PC-9 (cell line): Measurements from ENCODE around the gene NDUFB8. TPM values are rescaled to one million over a fixed set of nuclear protein-coding genes. Genes with fewer than 3 reads are reported as not detected.

ENCODE experiments used
- BruUV-seq: library from RNA; stranded (reverse); fragments of 400-500 nt; replicated peaks from 2 replicates; lab custom pipeline; 2021; lab: Mats Ljungman, UMichigan
- CTCF ChIA-PET: fragments of 300-600 bp; sonication (Branson Sonifier 250); formaldehyde crosslinking; loops from one replicate; lab custom pipeline; 2022; ENCODE audit warnings: antibody characterized with exemption; lab: Charles Lee
- POLR2A ChIA-PET: fragments of 300-600 bp; sonication (Branson Sonifier 250); formaldehyde crosslinking; loops from one replicate; lab custom pipeline; 2022; ENCODE audit warnings: antibody characterized with exemption; ENCODE audit not compliant: unreplicated experiment; lab: Charles Lee
- DNase-seq, 2 experiments: peaks; one replicate each; pipeline versions ENCODE4 v3.0.0 to v3.0.0-alpha.2; 2015 to 2022; ENCODE audit warnings: mixed read lengths in 1 of 2
- H2AFZ ChIP-seq: fragments of 200-600 bp; sonication (generic); 2 replicates; pipeline ENCODE4 v1.8.1; 2017; ENCODE audit warnings: antibody characterized with exemption
- H3F3A ChIP-seq: fragments of 200-600 bp; sonication (generic); 2 replicates; pipeline ENCODE4 v1.8.1; 2017; ENCODE audit warnings: antibody characterized with exemption, mild to moderate bottlenecking, low read depth; ENCODE audit not compliant: insufficient read depth
- H3K27ac ChIP-seq: fragments of 200-600 bp; sonication (generic); 2 replicates; pipeline ENCODE4 v1.6.1; 2016; ENCODE audit warnings: mixed run types
- H3K27me3 ChIP-seq: fragments of 200-600 bp; sonication (generic); 2 replicates; pipeline ENCODE4 v1.6.1; 2016; ENCODE audit warnings: low read depth, mixed run types; ENCODE audit not compliant: insufficient read depth
- H3K36me3 ChIP-seq: fragments of 200-600 bp; sonication (generic); 2 replicates; pipeline ENCODE4 v1.6.1; 2016; ENCODE audit warnings: low read depth, mixed run types
- H3K4me1 ChIP-seq: fragments of 200-600 bp; sonication (generic); replicated peaks from 2 replicates; pipeline ENCODE4 v1.6.1; 2016; ENCODE audit warnings: mixed run types; ENCODE audit not compliant: insufficient read depth
- H3K4me2 ChIP-seq: fragments of 200-600 bp; sonication (generic); 2 replicates; pipeline ENCODE4 v1.6.1; 2017; ENCODE audit warnings: mixed run types
- H3K4me3 ChIP-seq: fragments of 200-600 bp; sonication (generic); 2 replicates; pipeline ENCODE4 v1.6.1; 2016; ENCODE audit warnings: mixed run types
- H3K79me2 ChIP-seq: fragments of 200-600 bp; sonication (generic); 2 replicates; pipeline ENCODE4 v1.6.1; 2017; ENCODE audit warnings: low read depth, mixed run types
- H3K9me2 ChIP-seq: fragments of 200-600 bp; sonication (generic); 2 replicates; pipeline ENCODE4 v1.8.1; 2017; ENCODE audit warnings: mild to moderate bottlenecking; ENCODE audit not compliant: insufficient read depth
- H3K9me3 ChIP-seq: fragments of 200-600 bp; sonication (generic); 2 replicates; pipeline ENCODE4 v1.8.1; 2016; ENCODE audit warnings: low read depth; ENCODE audit not compliant: insufficient read depth
- H4K20me1 ChIP-seq: fragments of 200-600 bp; sonication (generic); 2 replicates; pipeline ENCODE4 v1.8.1; 2017; ENCODE audit not compliant: insufficient read depth
- EZH2 ChIP-seq: fragments of 200-600 bp; sonication (generic); IDR thresholded peaks from 2 replicates; pipeline ENCODE4 v1.8.0; 2017; ENCODE audit warnings: antibody characterized with exemption, low read depth
- intact Hi-C: fragments of 100-400 bp; cut with micrococcal nuclease; formaldehyde crosslinking; loops from one replicate; pipeline ENCODE4 v1.10.0; 2022; ENCODE audit not compliant: unreplicated experiment
- total RNA-seq: library from RNA; stranded (reverse); gene quantifications from 2 replicates; pipeline ENCODE4 v1.2.3, GENCODE V29; 2021
- TF ChIP-seq, protein P1 (sequence below): fragments of 200-600 bp; sonication (generic); conservative IDR thresholded peaks from 2 replicates; pipeline ENCODE4 v1.6.1; 2017; ENCODE audit warnings: mixed run types, antibody characterized with exemption, mild to moderate bottlenecking, moderate library complexity

The NDUFB8 gene
- total RNA-seq, 1 experiment from 2014 or later = 86.0 TPM

DNA sequence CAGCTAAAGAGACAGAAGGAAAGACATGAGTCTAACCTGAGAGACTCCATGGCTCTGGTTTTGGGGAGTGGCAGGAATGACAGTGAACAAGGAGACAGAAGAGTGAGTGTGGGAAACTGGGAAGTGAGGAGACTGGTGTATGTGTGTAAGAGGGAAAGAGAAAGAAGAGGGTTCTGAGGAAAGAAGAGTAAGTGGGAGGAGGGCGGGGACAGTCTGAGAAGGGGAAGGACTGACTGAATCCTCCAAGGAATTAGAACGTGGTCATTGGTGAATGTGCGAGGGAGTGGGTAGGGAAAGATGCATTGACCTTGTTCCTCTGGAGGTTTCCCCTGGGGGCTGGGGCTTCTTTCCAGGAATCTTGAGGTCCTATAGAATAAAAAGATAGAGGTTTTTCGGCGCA is 40.3 kb downstream of the NDUFB8 start:
- BruUV-seq = no TSS peak
- Histone ChIP-seq H2AFZ (no peak overlapping the region), H3K4me2 (no peak overlapping the region), H3K9me3 (no peaks in the 10 kb centered on the region), H3K4me1 (no peaks in the 10 kb centered on the region), H4K20me1 (no peaks in the 10 kb centered on the region), H3K27ac (no peak overlapping the region), H3K79me2 (no peaks in the 10 kb centered on the region), H3K36me3 (no peaks in the 10 kb centered on the region), H3K4me3 (no peak overlapping the region), H3K27me3 (no peaks in the 10 kb centered on the region), H3K9me2 (no peaks in the 10 kb centered on the region), H3F3A (no peaks in the 10 kb centered on the region)
- ChIA-PET CTCF (no interaction called here), POLR2A (no interaction called here)
- intact Hi-C loops = no loop called here
- DNase-seq = no peak
- no peak for TF ChIP-seq EZH2
- TF ChIP-seq, protein P1, sequence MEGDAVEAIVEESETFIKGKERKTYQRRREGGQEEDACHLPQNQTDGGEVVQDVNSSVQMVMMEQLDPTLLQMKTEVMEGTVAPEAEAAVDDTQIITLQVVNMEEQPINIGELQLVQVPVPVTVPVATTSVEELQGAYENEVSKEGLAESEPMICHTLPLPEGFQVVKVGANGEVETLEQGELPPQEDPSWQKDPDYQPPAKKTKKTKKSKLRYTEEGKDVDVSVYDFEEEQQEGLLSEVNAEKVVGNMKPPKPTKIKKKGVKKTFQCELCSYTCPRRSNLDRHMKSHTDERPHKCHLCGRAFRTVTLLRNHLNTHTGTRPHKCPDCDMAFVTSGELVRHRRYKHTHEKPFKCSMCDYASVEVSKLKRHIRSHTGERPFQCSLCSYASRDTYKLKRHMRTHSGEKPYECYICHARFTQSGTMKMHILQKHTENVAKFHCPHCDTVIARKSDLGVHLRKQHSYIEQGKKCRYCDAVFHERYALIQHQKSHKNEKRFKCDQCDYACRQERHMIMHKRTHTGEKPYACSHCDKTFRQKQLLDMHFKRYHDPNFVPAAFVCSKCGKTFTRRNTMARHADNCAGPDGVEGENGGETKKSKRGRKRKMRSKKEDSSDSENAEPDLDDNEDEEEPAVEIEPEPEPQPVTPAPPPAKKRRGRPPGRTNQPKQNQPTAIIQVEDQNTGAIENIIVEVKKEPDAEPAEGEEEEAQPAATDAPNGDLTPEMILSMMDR = no peak

DNA sequence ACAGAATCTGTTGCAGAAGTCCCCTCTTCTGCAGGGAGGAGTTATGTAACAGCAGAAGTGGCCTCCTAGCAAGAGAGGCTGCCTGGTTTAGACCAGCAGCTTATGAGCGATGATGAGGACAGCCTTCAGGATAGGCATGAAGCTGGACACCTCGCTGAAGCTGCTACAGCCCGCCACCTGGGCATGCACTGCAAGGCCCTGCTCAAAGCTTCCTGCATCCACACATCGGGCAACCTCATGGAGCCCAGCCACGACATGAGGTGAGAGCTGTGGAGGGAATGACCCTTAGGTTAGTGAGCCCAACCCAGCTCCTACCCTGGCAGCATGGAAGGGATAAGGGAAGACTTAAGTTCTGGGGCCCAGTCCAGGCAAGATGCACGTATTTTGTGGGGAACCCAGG is 42.1 kb downstream of the NDUFB8 start:
- H3K4me2 ChIP-seq = no peak overlapping the region
- H3K27ac ChIP-seq = no peak overlapping the region
- H3K36me3 ChIP-seq = no peaks in the 10 kb centered on the region
- no peaks in the 10 kb centered on the region for H3K79me2 ChIP-seq
- DNase-seq = no peak
- no peaks in the 10 kb centered on the region for H3K4me1 ChIP-seq
- no peaks in the 10 kb centered on the region for H3K9me2 ChIP-seq
- ChIA-PET CTCF (no interaction called here), POLR2A (no interaction called here)
- no TSS peak for BruUV-seq
- H3K9me3 ChIP-seq = no peaks in the 10 kb centered on the region
- H3F3A ChIP-seq = no peaks in the 10 kb centered on the region
- H4K20me1 ChIP-seq = no peaks in the 10 kb centered on the region
- peaks cover 6% of the 10 kb centered on the region; the same call in 1 of the 2 replicates for H3K27me3 ChIP-seq
- no peak overlapping the region for H2AFZ ChIP-seq
- intact Hi-C loops = no loop called here
- TF ChIP-seq EZH2 = no peak
- TF ChIP-seq, protein P1 = no peak
- no peak overlapping the region for H3K4me3 ChIP-seq

DNA sequence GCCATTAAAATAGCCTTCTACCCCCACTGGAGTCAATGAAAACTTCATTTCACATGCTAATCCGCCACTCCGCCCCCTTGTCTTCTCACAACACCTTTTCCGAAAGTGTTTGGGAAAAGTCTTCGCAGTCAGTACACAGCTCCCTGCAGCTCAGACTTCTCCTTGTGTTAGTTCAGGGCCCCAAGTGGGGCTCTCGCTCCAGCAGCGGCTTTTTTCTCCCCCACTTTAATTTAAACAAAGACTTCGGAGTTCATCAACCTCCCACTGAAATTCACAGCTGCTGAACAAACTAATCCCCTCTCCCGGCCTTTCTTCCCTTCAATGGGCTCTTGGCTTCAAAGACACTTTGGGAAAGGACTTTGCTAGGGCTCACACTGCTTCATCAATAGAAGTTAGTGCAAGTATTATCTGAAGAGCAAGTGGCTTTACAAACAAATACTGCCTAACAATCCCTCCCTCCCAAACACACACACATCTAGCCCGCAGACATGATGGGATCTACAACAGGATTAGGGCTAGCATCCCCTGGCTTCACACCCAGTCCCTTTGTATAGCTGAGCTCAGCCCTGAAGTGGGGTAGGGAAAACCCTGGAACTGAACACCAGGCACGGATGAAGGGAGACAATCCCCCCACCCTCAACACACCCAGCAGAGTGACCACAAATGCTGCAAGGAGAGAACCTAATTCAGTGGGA is 43.7 kb downstream of the NDUFB8 start:
- no TSS peak for BruUV-seq
- Histone ChIP-seq H3K4me3 (no peak overlapping the region), H3K79me2 (no peaks in the 10 kb centered on the region), H3K4me1 (no peaks in the 10 kb centered on the region), H3K27me3 (peaks cover 15% of the 10 kb centered on the region; the same call in 1 of the 2 replicates), H3K9me3 (no peaks in the 10 kb centered on the region), H3K4me2 (no peak overlapping the region), H2AFZ (no peak overlapping the region), H3K36me3 (no peaks in the 10 kb centered on the region), H3F3A (no peaks in the 10 kb centered on the region), H3K27ac (no peak overlapping the region), H4K20me1 (no peaks in the 10 kb centered on the region), H3K9me2 (no peaks in the 10 kb centered on the region)
- no peak for DNase-seq
- CTCF ChIA-PET = no interaction called here
- no peak for TF ChIP-seq EZH2
- TF ChIP-seq, protein P1 = no peak
- POLR2A ChIA-PET = no interaction called here
- intact Hi-C loops = no loop called here
